Stromal cell of bone marrow (primary cell): ENCODE results near the gene TLE6.
"Not testable (repeated sequence)": the region's sequence is repeated elsewhere in the genome, so short reads cannot be mapped to it uniquely, and the experiment has no call there.

Source experiments
- DNase-seq: peaks from one replicate; pipeline ENCODE4 v3.0.0-alpha.2; 2012; ENCODE audit warnings: low read depth

TLE6 gene

GRCh38 chr19:2977001-2977745 lies at the start of gene TLE6:
Gene TLE6, plus strand, starts transcription at chr19:2977564. Its CDS starts 670 bp downstream, at chr19:2978234.
- peak; percentile 77 for DNase-seq

DNA sequence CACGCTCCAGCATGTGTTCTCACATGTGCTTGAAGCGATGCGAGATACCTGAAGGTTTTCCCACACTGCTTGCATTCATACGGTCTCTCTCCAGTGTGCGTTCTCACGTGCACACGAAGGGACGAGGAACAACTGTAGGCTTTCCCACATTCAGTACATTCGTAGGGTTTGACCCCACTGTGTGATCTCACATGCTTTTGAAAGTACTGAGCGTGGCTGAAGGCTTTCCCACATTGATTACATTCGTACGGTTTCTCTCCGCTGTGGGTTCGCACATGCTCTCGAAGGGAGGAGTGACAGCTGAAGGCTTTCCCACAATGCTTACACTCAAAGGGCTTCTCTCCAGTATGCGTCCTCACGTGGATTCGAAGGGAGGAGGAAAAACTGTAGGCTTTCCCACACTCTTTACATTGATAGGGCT lies 43.9 kb upstream of the TLE6 start:
- no peak for DNase-seq

- not testable (repeated sequence) for DNase-seq
Measured at GRCh38 chr19:2935863-2936262, 41.5 kb upstream of the TLE6 start.

DNA sequence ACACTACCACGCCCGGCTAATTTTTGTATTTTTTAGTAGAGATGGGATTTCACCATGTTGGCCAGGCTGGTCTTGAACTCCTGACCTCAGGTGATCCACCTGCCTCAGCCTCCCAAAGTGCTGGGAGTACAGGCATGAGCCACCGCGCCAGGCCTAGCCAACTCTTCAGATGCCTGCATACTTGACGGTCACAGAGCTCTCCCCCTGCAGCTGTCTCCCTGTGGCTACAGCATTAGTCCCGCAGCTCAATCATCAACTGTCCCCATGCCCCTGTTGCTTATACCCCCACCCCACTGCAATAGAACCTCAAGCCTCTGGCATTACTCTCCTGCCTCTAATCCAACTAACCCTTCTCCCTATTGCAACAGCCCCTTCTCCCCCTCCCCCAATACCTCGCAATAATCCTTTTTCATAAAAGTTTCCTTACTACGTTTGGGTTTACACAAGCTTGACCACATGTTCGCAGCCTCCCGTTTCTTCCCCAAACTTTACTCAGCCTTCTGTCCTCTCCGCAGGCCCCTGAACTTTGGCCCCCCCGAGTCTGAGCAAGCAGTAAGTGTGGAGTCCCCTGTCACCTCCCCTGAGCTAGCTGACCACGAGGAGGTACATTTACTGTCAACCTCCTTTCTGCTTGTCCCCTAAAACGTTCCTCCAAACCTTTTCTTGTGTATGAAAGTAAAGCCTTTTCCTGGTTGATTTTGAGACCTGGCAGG lies 34.3 kb upstream of the TLE6 start:
- DNase-seq, result no peak

GRCh38 chr19:2944403-2944774 lies 33.0 kb upstream of the TLE6 start:
- DNase-seq, result no peak

GRCh38 chr19:2944775-2945574 lies 32.4 kb upstream of the TLE6 start, which contains the start of gene ZNF77:
Gene ZNF77, minus strand, starts transcription at chr19:2944971. Its CDS starts 131 bp downstream, at chr19:2944840.
- peak; percentile 98 for DNase-seq

GRCh38 chr19:2945575-2946184 lies 31.7 kb upstream of the TLE6 start:
- DNase-seq, result no peak

DNA sequence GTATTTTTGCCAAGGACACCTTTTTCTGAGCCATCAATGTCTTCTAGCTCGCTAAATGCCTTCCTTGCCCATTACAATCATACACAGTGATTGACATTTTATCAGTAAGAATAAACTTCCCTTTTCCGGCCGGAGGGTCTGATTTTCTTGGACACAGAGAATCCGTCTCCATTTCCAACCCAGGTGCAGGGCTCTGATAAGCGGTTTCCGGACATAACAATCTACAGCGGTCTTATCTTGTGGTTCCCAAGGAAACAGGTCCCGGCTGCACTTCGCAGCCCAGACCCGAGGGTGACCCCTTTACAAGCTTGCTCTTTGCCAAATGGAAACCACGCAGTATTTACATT lies 27.5 kb upstream of the TLE6 start:
- DNase-seq, result no peak

DNA sequence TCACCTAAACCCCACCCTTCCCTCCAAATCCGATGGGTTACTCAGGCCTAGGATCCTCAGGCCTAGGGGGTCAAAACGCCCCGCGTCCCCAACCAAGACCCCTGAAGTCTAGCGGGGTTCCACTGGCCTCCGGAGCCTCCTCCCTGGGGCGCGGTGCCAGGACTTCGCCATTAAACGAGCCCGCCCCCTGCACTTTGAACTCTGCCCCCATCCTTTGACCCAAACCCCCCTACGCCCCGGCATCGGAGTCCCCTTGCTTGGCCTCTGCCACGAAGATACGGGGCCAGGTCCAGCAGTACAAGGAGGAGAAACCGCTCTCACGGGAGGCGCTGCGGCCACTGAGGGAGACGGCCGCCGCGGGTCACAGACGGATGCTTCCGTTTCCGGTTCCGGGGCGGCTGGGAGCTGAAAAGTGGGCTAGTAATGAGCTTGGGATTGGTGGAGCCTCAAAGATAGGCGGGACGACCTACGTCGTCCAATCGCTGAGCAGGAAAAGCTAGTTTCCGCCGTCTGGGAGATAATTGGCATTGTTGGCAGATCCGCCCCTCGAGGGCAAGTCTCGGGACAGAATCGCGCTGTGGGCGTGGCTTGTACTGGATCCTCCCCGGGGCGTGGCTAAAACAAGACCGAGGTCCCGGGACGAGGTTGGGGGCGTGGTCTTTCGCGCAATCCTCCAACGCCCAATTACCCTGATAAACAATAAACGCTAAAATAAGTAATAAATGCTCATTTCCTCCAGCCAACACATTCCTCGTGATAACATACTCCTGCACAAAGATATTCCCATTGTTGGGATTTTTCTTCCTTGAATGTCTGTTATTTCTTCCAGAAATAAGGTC lies 26.9 kb upstream of the TLE6 start:
- DNase-seq, result peak; percentile 98

- no peak for DNase-seq
Measured at GRCh38 chr19:2952953-2953481, 24.3 kb upstream of the TLE6 start.

DNA sequence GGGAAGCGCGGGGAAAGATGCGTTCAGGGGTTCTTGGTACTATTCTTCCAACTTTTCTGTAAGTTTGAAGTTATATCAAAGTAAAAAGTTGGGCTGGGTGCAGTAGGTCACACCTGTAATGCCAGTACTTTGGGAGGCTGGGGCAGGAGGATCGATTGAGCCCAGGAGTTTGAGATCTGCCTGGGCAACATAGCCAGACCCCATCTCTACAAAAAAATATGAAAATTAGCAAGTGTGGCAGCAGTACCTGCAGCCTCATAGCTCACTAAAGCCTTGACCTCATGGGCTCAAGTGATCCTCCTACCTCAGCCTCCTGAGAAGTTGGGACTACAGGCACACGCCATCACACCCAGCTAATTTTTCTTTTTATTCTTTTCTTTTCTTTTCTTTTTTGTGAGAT lies 20.2 kb upstream of the TLE6 start:
- DNase-seq, result no peak

DNA sequence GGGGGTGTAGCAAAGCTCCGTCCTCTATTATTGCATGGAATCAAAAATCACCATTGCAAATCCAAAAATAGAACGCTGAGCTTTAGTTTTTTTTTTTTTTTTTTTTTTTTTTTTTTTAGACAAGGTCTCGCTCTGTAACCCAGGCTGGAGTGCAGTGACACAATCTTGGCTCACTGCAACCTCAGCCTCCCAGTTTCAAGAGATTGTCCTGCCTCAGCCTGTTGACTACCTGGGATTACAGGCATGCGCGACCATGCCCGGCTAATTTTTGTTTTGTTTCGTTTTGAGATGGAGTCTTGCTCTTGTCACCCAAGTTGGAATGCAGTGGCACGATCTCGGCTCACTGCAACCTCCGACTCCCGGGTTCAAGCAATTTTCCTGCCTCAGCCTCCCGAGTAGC lies 17.2 kb upstream of the TLE6 start:
- no peak for DNase-seq

GRCh38 chr19:2962018-2962670 lies 15.2 kb upstream of the TLE6 start:
- peak; percentile 43 for DNase-seq

- DNase-seq, result no peak
Measured at GRCh38 chr19:2963122-2963521, 14.2 kb upstream of the TLE6 start.

DNA sequence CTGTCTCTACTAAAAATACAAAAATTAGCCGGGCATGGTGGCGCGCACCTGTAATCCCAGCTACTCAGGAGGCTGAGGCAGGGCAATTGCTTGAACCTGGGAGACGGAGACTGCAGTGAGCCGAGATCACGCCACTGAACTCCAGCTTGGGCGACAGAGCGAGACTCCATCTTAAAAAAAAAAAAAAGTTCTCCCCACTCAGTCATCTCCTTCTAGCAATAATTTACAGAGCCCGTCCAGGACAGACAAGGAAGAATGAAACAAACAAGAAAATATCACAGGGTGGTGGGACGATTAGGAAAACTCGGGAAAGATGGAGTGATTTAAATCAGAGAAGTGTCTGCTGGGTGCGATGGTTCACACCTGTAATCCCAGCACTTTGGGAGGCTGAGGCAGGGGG lies 13.7 kb upstream of the TLE6 start:
- not testable (repeated sequence) for DNase-seq

- DNase-seq, result no peak
Measured at GRCh38 chr19:2964874-2965273, 12.5 kb upstream of the TLE6 start.

DNA sequence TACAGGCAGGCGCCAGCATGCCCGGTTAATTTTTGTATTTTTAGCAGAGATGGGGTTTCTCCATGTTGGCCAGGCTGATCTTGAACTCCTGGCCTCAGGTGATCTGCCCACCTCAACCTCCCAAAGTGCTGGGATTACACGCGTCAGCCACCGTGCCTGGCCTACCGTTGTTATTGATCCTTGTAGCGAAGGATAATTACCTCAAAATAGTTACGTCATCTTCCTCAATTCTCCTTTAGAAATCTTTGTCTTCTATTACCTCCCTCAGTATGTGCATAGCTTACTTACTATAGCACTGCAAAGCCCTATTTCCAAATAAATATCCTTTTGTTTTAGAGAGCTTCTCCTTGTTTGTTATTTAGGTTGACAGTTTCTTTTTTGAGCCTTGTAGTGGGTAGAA lies 9.4 kb upstream of the TLE6 start:
- no peak for DNase-seq

GRCh38 chr19:2969104-2969504 lies 8.3 kb upstream of the TLE6 start:
- no peak for DNase-seq

DNA sequence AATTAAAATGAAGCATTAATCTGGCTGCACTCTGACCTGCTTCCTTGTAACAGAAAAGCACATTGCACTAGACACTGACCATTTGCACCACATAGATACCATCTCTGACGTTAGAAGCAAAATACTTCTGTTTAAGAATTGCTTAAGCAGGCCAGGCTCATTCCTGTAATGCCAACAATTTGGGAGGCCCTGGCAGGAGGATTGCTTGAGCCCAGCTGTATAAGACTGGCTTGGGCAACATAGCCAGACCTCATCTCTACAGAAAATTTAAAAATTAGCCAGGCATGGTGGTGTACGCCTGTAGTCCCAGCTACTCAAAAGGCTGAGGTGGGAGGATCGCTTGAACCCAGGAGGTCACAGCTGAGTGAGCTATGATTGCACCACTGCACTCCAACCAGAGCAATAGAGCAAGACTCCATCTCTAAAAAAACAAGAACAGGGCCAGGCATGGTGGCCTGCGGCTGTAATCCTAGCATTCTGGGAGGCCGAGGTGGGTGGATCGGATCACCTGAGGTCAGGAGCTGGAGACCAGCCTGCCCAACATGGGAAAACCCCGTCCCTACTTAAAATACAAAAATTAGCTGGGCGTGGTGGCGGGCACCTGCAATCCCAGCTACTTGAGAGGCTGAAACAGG lies 7.0 kb upstream of the TLE6 start:
- DNase-seq, result no peak

GRCh38 chr19:2973229-2973628 lies 4.1 kb upstream of the TLE6 start:
- DNase-seq, result no peak
